8988T (cell line): ENCODE results near the gene RTN4R.
A peak's percentile ranks its signal among the peaks of the same experiment; 100 is the strongest.
"Not testable (repeated sequence)": the region's sequence is repeated elsewhere in the genome, so short reads cannot be mapped to it uniquely, and the experiment has no call there.

ENCODE experiments used
- DNase-seq: peaks from one replicate; pipeline ENCODE4 v3.0.0; 2011

The RTN4R gene

GRCh38 chr22:20286784-20287423 is 18.8 kb upstream of the RTN4R start:
- not testable (repeated sequence) for DNase-seq

GRCh38 chr22:20286312-20286660 is 18.2 kb upstream of the RTN4R start:
- DNase-seq = not testable (repeated sequence)

GRCh38 chr22:20285473-20286311 is 17.6 kb upstream of the RTN4R start:
- peak; percentile 69 for DNase-seq

GRCh38 chr22:20284471-20285086 is 16.5 kb upstream of the RTN4R start:
- DNase-seq = no peak

DNA sequence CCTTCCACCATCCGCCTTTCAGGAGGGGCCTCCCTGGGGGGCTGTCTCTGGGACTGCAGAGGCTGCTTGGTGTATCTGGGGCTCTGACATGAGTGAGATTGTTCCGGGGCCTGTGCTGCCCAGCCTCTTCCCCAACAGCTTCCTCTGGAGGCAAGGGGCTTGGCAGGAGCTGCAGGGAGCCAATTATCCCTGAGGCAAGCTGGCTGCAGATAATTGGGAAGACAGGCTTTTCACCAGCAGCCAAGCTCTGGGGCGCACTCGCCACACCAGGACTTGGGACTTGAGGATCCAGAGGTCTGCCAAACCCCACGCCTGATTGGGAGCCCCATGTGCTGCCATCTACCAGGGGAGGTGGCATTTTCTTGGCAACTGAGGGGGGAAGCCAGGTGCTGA is 15.6 kb upstream of the RTN4R start:
- no peak for DNase-seq

DNA sequence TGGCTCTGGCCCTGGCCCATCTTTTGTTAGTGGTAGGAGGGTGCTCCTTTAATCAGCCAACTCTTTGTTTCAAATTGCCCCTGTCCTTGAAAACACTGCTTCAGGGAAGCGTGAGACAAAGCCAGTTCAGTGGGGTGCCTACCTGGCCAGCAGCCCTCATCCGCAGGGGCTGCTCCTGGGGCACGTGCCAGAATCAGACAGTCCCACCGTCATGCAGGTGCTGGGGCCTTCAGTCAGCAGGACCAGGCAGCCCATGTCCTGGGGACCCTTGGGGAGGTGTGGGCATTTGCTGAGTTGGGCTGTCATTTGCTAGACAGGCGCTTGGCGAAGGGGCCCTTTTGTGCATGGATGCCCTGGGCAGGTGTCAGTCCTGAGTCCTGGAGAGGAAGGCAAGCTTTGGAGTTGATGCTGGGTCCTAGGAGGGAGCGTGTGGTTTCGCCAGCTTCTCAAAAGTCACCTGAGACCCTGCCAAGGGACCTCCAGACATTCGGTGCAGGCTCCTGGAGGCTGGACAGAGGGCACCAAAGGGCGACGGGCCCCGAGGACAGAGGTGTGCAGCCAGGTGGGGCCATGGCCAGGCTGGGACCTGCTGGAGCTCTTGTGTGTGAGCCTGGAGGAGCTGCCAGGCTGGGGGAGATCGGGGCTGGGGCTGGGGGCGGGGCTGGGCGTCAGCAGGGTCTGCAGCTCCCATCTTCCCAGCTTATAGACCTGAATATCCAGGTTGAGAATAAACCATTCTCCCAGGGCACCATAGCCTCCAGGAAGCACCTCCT is 15.0 kb upstream of the RTN4R start:
- no peak for DNase-seq

DNA sequence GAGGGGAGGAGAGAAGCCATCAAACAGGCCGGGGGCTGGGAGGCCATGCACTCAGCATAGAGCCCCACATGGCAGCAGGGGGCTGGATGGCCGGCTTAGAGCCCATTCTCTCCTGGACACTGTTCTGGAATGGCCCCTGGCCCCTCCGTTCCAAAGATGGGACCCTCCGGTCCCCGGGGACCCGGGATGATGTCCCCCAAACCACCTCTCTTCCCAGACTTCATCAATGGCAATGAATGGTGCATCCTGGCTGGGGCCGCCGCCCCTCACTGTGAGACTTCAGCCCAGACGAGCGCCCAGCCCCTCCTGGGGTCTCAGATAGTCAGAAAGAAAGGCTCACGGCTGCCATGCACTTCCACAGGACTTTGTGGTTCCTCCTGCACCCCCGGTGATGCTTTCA is 13.8 kb upstream of the RTN4R start:
- DNase-seq = no peak

DNA sequence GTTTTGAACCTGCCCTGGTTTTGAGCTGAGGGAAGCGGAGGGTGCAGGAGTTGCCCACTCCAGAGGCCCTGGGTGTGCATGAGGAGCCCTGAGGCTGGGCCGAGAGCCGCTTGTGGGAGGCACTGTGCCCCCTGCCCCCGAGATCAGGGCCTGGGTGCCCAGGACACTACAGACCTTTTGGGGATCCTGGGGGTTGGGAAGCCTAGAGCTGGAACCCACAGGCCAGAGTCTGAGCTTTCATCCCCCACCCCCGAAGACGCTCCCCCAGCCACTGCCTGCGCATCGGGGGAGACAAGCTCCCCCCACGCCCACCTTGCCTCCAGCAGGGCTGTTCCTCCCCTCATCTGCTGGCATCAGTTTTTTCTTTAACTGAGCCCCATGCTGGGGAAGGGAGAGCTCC is 13.4 kb upstream of the RTN4R start:
- DNase-seq = not testable (repeated sequence)

DNA sequence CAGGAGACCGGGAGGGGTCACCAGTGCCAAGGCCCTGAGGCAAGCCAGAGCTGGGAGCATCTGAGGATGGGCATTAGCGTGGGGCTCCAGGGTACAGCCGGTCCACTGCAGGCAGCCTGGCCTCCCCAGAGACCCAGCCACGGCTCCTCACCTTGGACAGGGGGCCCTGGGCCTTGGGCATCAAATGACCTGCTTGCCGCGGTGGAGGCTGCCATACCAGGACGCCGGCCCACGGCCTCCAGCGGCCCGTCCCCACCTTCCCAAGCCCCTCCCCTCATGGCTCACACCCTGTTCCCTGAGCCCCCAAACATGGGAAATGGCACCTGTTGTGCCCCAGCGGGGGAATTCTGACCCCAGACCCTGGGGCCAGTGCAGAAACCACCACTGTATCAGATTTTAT is 12.7 kb upstream of the RTN4R start:
- no peak for DNase-seq

- not testable (repeated sequence) for DNase-seq
These were observed 12.0 kb upstream of the RTN4R start for GRCh38 chr22:20280163-20280562.

GRCh38 chr22:20279662-20280134 is 11.6 kb upstream of the RTN4R start:
- no peak for DNase-seq

- DNase-seq = not testable (repeated sequence)
These were observed 10.8 kb upstream of the RTN4R start for GRCh38 chr22:20278726-20279490.

- not testable (repeated sequence) for DNase-seq
These were observed 10.0 kb upstream of the RTN4R start for GRCh38 chr22:20277936-20278635.

- no peak for DNase-seq
These were observed 8.3 kb upstream of the RTN4R start for GRCh38 chr22:20276468-20276867.

GRCh38 chr22:20275836-20276235 is 7.7 kb upstream of the RTN4R start:
- DNase-seq = no peak

- DNase-seq = not testable (repeated sequence)
These were observed 7.2 kb upstream of the RTN4R start for GRCh38 chr22:20275325-20275724.

GRCh38 chr22:20274374-20274773 is 6.3 kb upstream of the RTN4R start:
- not testable (repeated sequence) for DNase-seq

DNA sequence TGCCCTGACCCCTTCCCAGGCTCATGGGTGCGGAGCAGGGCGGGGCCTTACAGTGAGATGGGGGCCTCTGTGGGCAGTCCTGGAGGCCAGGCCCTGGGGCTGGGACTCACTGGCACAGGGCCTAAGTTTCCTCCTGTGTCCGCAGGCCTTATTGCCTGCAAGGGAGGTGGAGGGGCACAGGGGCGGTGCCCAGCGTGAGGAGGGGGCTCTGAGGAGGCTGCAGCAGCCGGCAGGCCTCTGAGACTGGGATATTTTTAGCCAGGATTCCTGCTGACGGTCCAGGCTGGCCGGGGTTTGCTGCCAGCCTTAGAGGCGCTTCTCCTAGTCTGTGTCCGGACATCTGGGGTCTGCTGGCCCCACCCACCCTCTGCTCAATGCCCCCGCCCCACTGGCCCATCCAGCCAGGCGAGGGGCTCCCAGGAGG is 5.7 kb upstream of the RTN4R start:
- DNase-seq = no peak

GRCh38 chr22:20272700-20273099 is 4.6 kb upstream of the RTN4R start:
- no peak for DNase-seq

GRCh38 chr22:20272174-20272573 is 4.1 kb upstream of the RTN4R start:
- DNase-seq = no peak

DNA sequence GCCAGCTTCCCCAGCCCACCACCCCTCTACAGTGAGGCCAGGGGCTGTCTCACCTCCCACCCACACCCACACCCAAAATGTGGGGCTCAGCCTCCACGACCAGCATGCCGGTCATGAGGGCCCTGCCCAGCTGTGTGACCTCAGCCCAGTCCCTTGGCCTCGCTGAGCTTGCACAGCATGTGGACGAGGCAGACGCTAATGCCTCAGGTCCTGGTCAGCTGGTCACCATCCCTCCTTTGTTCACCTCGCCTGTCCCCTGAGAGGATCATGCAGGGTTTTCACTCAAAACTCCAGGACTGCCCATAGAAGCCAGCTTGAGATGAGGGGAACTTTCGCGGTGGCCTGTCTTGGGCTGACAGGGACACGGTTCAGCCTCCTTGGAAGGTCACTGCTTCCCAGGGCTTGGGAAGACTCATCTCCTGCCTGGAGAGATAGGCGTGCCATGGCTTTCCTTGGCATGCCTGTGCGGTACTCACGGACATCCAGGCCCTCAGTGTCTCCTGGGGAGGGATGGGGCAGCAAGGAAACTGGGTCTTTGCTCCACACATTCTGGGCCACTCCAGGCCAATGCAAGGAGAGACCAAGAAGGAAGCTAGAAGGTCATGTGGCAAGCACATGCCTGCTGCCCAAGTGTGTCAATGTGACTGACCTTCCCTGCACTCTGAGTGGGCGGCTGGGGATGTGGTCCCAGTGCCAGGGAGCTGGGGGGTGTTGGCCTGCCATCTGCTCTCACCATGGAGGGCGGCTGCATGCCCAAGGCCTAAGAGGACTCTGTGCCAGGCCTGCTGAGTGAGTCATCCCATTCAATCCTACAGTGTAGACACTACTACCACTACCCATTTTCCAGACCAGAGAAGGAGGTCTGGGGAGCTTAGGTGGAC is 3.2 kb upstream of the RTN4R start:
- no peak for DNase-seq
